Measurements from ENCODE around the gene AKR1E2. TPM values are rescaled to one million over a fixed set of nuclear protein-coding genes. Genes with fewer than 3 reads are reported as not detected.

AKR1E2 gene
- total RNA-seq, 1 experiment from 2014 or later = 11.3 TPM

DNA sequence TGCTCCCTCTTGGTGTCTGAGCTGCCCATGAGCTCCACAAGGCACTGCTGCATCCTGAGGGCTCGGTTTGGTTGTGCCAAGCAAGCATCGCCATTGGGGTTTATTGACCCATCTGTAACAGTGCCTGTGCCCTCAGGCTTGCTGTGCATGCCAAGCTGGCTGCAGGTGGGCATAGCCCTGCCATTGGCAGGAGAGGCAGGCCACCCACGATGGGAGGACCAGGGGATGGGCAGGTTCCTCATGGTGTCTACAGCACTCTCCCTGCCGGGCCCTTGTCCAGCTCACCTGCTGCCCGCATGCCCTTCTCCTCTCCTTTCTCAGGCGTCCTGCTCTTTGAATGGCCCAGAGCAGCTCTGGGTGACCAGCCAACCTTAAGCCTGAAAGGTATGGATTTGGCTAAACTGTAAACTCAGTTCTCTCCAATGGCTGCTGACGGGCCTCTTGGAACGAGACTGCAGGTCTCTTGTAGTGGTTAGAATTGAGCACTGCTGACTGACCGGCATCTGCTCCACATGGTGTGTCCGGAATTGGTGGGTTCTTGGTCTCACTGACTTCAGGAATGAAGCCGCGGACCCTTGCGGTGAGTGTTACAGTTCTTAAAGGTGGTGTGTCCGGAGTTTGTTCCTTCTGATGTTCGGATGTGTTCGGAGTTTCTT lies 17.6 kb downstream of the AKR1E2 start:
- ChIA-PET POLR2A (ENCODE audit: low non-redundant PET) (no interaction called here), CTCF (no interaction called here)
- DNase-seq (ENCODE audit: low spot score) = no peak
- Histone ChIP-seq H3K27me3 (replicated peaks; ENCODE audit: insufficient read depth, low read depth, low read length, poor library complexity) (no peaks in the 10 kb centered on the region), H3K27ac (ENCODE audit: low read depth, low read length, poor library complexity, severe bottlenecking) (no peak overlapping the region), H3K36me3 (ENCODE audit: insufficient read depth, low read length, poor library complexity, severe bottlenecking) (no peaks in the 10 kb centered on the region), H3K9me3 (ENCODE audit: low read depth, low read length, poor library complexity, severe bottlenecking) (no peaks in the 10 kb centered on the region), H3K4me1 (ENCODE audit: insufficient read depth, low read length, poor library complexity, severe bottlenecking) (no peaks in the 10 kb centered on the region), H3K4me3 (ENCODE audit: low read depth, low read length, poor library complexity, severe bottlenecking) (no peak overlapping the region)
- intact Hi-C loops (cut with micrococcal nuclease; ENCODE audit: unreplicated experiment) = loop anchor here (10.0 kb wide), 1 partner anchor 781 kb away; no protein-coding TSS in a partner anchor
- TF ChIP-seq CTCF (conservative IDR thresholded peaks at IDR 0.05; ENCODE audit: low read depth, low read length) = no peak
- TF ChIP-seq EZH2 (IDR thresholded peaks at IDR 0.05; ENCODE audit: borderline replicate concordance, low read depth, low read length, poor library complexity, severe bottlenecking) = no peak
- BruUV-seq (replicated peaks) = no TSS peak

DNA sequence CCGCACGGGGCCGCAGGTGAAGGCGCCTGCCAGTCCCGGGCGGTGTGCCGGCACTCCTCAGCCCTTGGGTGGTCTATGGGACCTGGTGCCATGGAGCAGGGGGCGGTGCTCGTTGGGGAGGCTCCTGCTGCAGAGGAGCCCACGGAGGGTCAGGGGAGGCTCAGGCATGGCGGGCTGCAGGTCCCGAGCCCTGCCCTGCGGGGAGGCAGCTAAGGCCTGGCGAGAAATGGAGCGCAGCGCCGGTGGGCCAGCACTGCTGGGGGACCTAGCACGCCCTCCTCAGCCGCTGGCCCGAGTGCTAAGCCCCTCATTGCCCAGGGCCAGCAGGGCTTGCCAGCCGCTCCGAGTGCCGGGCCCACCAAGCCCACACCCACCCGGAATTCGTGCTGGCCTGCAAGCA lies 18.9 kb downstream of the AKR1E2 start:
- Histone ChIP-seq H3K9me3 (ENCODE audit: low read depth, low read length, poor library complexity, severe bottlenecking) (no peaks in the 10 kb centered on the region), H3K4me3 (ENCODE audit: low read depth, low read length, poor library complexity, severe bottlenecking) (no peak overlapping the region), H3K27me3 (replicated peaks; ENCODE audit: insufficient read depth, low read depth, low read length, poor library complexity) (no peaks in the 10 kb centered on the region), H3K4me1 (ENCODE audit: insufficient read depth, low read length, poor library complexity, severe bottlenecking) (peaks cover 1% of the 10 kb centered on the region), H3K27ac (ENCODE audit: low read depth, low read length, poor library complexity, severe bottlenecking) (no peak overlapping the region), H3K36me3 (ENCODE audit: insufficient read depth, low read length, poor library complexity, severe bottlenecking) (no peaks in the 10 kb centered on the region)
- intact Hi-C loops (cut with micrococcal nuclease; ENCODE audit: unreplicated experiment) = loop anchor here (5.0 to 10.0 kb wide), 2 partner anchors 587 to 780 kb away; no protein-coding TSS in a partner anchor
- ChIA-PET CTCF (no interaction called here), POLR2A (ENCODE audit: low non-redundant PET) (no interaction called here)
- TF ChIP-seq EZH2 (IDR thresholded peaks at IDR 0.05; ENCODE audit: borderline replicate concordance, low read depth, low read length, poor library complexity, severe bottlenecking) (no peak), CTCF (conservative IDR thresholded peaks at IDR 0.05; ENCODE audit: low read depth, low read length) (no peak)
- DNase-seq (ENCODE audit: low spot score) = no peak
- BruUV-seq (replicated peaks) = no TSS peak

DNA sequence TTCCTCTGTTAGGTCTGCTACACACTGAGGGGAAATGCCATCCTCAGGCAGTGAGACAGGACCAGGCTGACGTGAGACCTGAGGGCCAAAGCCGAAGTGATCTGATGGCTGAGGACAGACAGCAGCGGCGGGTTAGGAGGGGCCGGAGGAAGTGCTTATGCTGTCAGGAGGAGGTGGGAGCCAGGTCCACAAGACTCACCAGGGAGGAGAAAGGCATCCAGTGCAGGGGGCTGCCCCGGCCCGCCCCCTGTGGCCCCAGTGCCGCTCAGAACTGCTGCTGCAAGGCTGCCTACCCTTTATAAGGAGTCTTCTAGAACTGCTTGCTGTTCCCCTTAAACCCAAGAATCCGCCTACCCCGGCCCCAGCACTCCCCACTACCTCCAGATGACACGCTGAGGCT lies 19.8 kb downstream of the AKR1E2 start:
- CTCF ChIA-PET = no interaction called here
- Histone ChIP-seq H3K4me1 (ENCODE audit: insufficient read depth, low read length, poor library complexity, severe bottlenecking) (peaks cover 7% of the 10 kb centered on the region), H3K36me3 (ENCODE audit: insufficient read depth, low read length, poor library complexity, severe bottlenecking) (no peaks in the 10 kb centered on the region), H3K27me3 (replicated peaks; ENCODE audit: insufficient read depth, low read depth, low read length, poor library complexity) (no peaks in the 10 kb centered on the region), H3K9me3 (ENCODE audit: low read depth, low read length, poor library complexity, severe bottlenecking) (no peaks in the 10 kb centered on the region), H3K27ac (ENCODE audit: low read depth, low read length, poor library complexity, severe bottlenecking) (no peak overlapping the region), H3K4me3 (ENCODE audit: low read depth, low read length, poor library complexity, severe bottlenecking) (no peak overlapping the region)
- no peak for DNase-seq (ENCODE audit: low spot score)
- POLR2A ChIA-PET (ENCODE audit: low non-redundant PET) = no interaction called here
- intact Hi-C loops (cut with micrococcal nuclease; ENCODE audit: unreplicated experiment) = loop anchor here (5.0 to 10.0 kb wide), 2 partner anchors 587 to 779 kb away; no protein-coding TSS in a partner anchor
- no peak for TF ChIP-seq EZH2 (IDR thresholded peaks at IDR 0.05; ENCODE audit: borderline replicate concordance, low read depth, low read length, poor library complexity, severe bottlenecking)
- no peak for TF ChIP-seq CTCF (conservative IDR thresholded peaks at IDR 0.05; ENCODE audit: low read depth, low read length)
- BruUV-seq (replicated peaks) = no TSS peak
